Measurements from ENCODE around the gene IVL. TPM values are rescaled to one million over a fixed set of nuclear protein-coding genes. Genes with fewer than 3 reads are reported as not detected.

Gene IVL
- total RNA-seq, 1 donor from 2014 or later: not detected

GRCh38 chr1:152873495-152873894, 34.9 kb upstream of the IVL start:
- no peaks in the 10 kb centered on the region for H3K9me3 ChIP-seq (ENCODE audit: control insufficient read depth in 3 of 3, low read length in 3 of 3)
- H3K4me3 ChIP-seq (ENCODE audit: low read length in 3 of 3): no peak overlapping the region
- H3K36me3 ChIP-seq (ENCODE audit: control insufficient read depth in 3 of 3, insufficient read depth in 3 of 3, low read length in 3 of 3): no peaks in the 10 kb centered on the region
- no peaks in the 10 kb centered on the region for H3K27me3 ChIP-seq (ENCODE audit: control insufficient read depth in 3 of 3, insufficient read depth in 3 of 3, low read length in 3 of 3)
- H3K9ac ChIP-seq (ENCODE audit: low read depth in 1 of 3, low read length in 3 of 3): no peak overlapping the region
- no peak overlapping the region for H3K27ac ChIP-seq (ENCODE audit: low read depth, low read length)
- no peaks in the 10 kb centered on the region for H3K4me1 ChIP-seq (ENCODE audit: control insufficient read depth in 3 of 3, insufficient read depth in 3 of 3, low read length in 3 of 3)

DNA sequence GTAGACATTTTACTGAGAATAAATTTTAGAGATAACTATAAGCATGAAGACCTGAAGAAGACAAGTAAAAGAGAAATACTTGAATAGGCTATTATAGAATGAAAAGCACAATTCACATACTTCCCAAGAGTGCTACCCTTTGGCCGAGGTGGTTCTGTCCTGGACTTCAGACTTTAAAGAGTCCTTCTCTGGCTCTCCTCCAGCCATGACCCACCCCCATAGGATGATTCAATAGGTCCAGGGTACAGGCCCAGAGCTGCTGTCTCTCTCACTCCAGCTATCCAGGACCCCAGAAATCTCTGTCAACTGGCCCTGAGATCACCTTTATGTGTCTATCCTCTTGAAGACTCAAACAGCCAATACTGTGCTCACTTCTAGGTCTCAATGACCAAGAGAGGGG, 31.5 kb upstream of the IVL start:
- Histone ChIP-seq H3K9ac (ENCODE audit: low read depth in 1 of 3, low read length in 3 of 3) (no peak overlapping the region), H3K27me3 (ENCODE audit: control insufficient read depth in 3 of 3, insufficient read depth in 3 of 3, low read length in 3 of 3) (no peaks in the 10 kb centered on the region), H3K36me3 (ENCODE audit: control insufficient read depth in 3 of 3, insufficient read depth in 3 of 3, low read length in 3 of 3) (no peaks in the 10 kb centered on the region), H3K9me3 (ENCODE audit: control insufficient read depth in 3 of 3, low read length in 3 of 3) (no peaks in the 10 kb centered on the region), H3K4me3 (ENCODE audit: low read length in 3 of 3) (no peak overlapping the region), H3K4me1 (ENCODE audit: control insufficient read depth in 3 of 3, insufficient read depth in 3 of 3, low read length in 3 of 3) (no peaks in the 10 kb centered on the region), H3K27ac (ENCODE audit: low read depth, low read length) (no peak overlapping the region)

DNA sequence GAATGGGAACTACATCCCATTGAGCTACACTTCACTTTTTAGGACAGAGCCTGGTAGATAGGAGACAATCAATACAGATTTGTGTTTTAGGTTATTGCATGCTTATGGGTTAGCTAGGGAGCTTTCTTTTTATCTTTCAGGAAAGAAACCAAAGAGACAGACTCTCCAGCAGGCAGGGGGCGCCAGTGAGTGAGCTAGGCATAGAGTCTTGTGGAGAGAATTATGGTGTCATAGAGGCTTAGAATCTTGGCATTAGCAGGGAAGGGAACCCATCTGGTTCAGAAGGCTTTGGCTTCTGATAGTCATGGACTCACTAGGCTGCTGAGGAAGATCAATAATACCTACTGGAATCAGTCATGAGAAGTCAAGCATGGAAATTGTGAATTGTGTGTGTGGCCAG, 30.3 kb upstream of the IVL start, which contains the start of gene SMCP:
TSS of gene SMCP (plus strand) at position 281 of the 400 bp plus-strand sequence. CDS start 6,101 bp downstream, outside the sequence.
- Histone ChIP-seq H3K27ac (ENCODE audit: low read depth, low read length) (no peak within 1 kb of the TSS), H3K36me3 (ENCODE audit: control insufficient read depth in 3 of 3, insufficient read depth in 3 of 3, low read length in 3 of 3) (no peaks in the 10 kb centered on the region), H3K27me3 (ENCODE audit: control insufficient read depth in 3 of 3, insufficient read depth in 3 of 3, low read length in 3 of 3) (no peaks in the 10 kb centered on the region), H3K4me1 (ENCODE audit: control insufficient read depth in 3 of 3, insufficient read depth in 3 of 3, low read length in 3 of 3) (no peaks in the 10 kb centered on the region), H3K9ac (ENCODE audit: low read depth in 1 of 3, low read length in 3 of 3) (no peak within 1 kb of the TSS), H3K9me3 (ENCODE audit: control insufficient read depth in 3 of 3, low read length in 3 of 3) (no peaks in the 10 kb centered on the region), H3K4me3 (ENCODE audit: low read length in 3 of 3) (no peak within 1 kb of the TSS)

DNA sequence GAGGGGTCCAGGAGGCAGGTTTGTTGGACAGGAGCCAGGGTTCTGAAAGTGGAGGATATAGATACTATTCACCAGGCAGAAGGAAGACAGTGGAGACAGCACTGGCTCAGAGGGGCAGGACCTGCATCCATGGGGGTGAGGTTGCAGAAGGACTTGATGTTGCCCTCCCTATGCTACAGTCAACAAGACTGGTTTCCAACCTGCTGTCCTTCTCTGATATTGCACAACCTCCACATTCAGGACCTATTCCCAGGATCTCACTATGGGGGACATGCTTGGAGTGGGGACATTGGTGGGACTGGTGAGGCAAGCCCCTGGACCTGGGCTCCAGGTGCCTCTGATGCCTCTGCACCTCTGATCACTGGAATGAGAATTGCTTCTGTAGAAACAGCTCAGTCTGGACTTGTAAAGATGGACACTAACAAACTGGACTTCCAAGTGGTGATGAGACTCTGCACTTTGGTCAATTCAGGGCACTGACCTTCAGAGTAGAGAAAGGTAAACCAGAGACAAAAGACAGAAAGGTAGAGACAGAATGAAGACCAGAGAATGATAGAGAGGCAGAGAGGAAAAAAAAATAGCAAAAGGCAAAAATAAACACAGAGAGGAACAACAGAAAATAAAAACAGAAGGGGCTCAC, 28.7 kb upstream of the IVL start:
- Histone ChIP-seq H3K27me3 (ENCODE audit: control insufficient read depth in 3 of 3, insufficient read depth in 3 of 3, low read length in 3 of 3) (peaks cover 0 to 4% (median 0%) of the 10 kb centered on the region in 3 donors), H3K27ac (ENCODE audit: low read depth, low read length) (no peak overlapping the region), H3K9me3 (ENCODE audit: control insufficient read depth in 3 of 3, low read length in 3 of 3) (no peaks in the 10 kb centered on the region), H3K36me3 (ENCODE audit: control insufficient read depth in 3 of 3, insufficient read depth in 3 of 3, low read length in 3 of 3) (no peaks in the 10 kb centered on the region), H3K9ac (ENCODE audit: low read depth in 1 of 3, low read length in 3 of 3) (no peak overlapping the region), H3K4me1 (ENCODE audit: control insufficient read depth in 3 of 3, insufficient read depth in 3 of 3, low read length in 3 of 3) (no peaks in the 10 kb centered on the region), H3K4me3 (ENCODE audit: low read length in 3 of 3) (no peak overlapping the region)

- Histone ChIP-seq H3K27ac (ENCODE audit: low read depth, low read length) (no peak overlapping the region), H3K4me1 (ENCODE audit: control insufficient read depth in 3 of 3, insufficient read depth in 3 of 3, low read length in 3 of 3) (no peaks in the 10 kb centered on the region), H3K4me3 (ENCODE audit: low read length in 3 of 3) (no peak overlapping the region)
These were observed 28.0 kb upstream of the IVL start for GRCh38 chr1:152880316-152880715.

GRCh38 chr1:152880907-152881306, 27.4 kb upstream of the IVL start:
- H3K4me1 ChIP-seq (ENCODE audit: control insufficient read depth in 3 of 3, insufficient read depth in 3 of 3, low read length in 3 of 3): no peaks in the 10 kb centered on the region
- no peak overlapping the region for H3K4me3 ChIP-seq (ENCODE audit: low read length in 3 of 3)
- H3K27me3 ChIP-seq (ENCODE audit: control insufficient read depth in 3 of 3, insufficient read depth in 3 of 3, low read length in 3 of 3): peaks cover 0 to 4% (median 0%) of the 10 kb centered on the region in 3 donors
- no peak overlapping the region for H3K27ac ChIP-seq (ENCODE audit: low read depth, low read length)
- no peak overlapping the region for H3K9ac ChIP-seq (ENCODE audit: low read depth in 1 of 3, low read length in 3 of 3)
- no peaks in the 10 kb centered on the region for H3K9me3 ChIP-seq (ENCODE audit: control insufficient read depth in 3 of 3, low read length in 3 of 3)
- H3K36me3 ChIP-seq (ENCODE audit: control insufficient read depth in 3 of 3, insufficient read depth in 3 of 3, low read length in 3 of 3): no peaks in the 10 kb centered on the region

More at GRCh38 chr1:152880316-152880715, 28.0 kb upstream of the IVL start:
- H3K27me3 ChIP-seq (ENCODE audit: control insufficient read depth in 3 of 3, insufficient read depth in 3 of 3, low read length in 3 of 3): peaks cover 0 to 4% (median 0%) of the 10 kb centered on the region in 3 donors
- no peaks in the 10 kb centered on the region for H3K36me3 ChIP-seq (ENCODE audit: control insufficient read depth in 3 of 3, insufficient read depth in 3 of 3, low read length in 3 of 3)
- no peaks in the 10 kb centered on the region for H3K9me3 ChIP-seq (ENCODE audit: control insufficient read depth in 3 of 3, low read length in 3 of 3)
- H3K9ac ChIP-seq (ENCODE audit: low read depth in 1 of 3, low read length in 3 of 3): no peak overlapping the region

GRCh38 chr1:152884085-152884484, 24.3 kb upstream of the IVL start:
- no peak overlapping the region for H3K4me3 ChIP-seq (ENCODE audit: low read length in 3 of 3)

DNA sequence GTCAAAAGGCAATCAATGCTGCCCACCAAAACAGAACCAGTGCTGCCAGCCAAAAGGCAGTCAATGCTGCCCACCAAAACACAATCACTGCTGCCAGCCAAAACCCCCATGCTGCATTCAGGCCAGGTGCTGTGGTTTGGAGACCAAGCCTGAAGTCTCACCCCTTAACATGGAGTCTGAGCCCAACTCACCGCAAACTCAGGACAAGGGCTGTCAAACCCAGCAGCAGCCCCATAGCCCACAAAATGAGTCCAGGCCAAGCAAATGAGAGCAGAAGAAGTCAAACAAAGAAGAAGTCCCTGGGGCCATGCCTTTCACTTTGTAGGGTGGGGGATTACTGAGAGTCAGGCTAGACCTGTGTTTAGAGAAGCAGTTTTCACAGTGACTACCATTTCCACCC, 23.8 kb upstream of the IVL start:
- no peak overlapping the region for H3K27ac ChIP-seq (ENCODE audit: low read depth, low read length)
- H3K9me3 ChIP-seq (ENCODE audit: control insufficient read depth in 3 of 3, low read length in 3 of 3): no peaks in the 10 kb centered on the region
- H3K36me3 ChIP-seq (ENCODE audit: control insufficient read depth in 3 of 3, insufficient read depth in 3 of 3, low read length in 3 of 3): no peaks in the 10 kb centered on the region
- peaks cover 0 to 4% (median 0%) of the 10 kb centered on the region in 3 donors for H3K27me3 ChIP-seq (ENCODE audit: control insufficient read depth in 3 of 3, insufficient read depth in 3 of 3, low read length in 3 of 3)
- H3K4me3 ChIP-seq (ENCODE audit: low read length in 3 of 3): no peak overlapping the region
- H3K4me1 ChIP-seq (ENCODE audit: control insufficient read depth in 3 of 3, insufficient read depth in 3 of 3, low read length in 3 of 3): no peaks in the 10 kb centered on the region
- no peak overlapping the region for H3K9ac ChIP-seq (ENCODE audit: low read depth in 1 of 3, low read length in 3 of 3)

More at GRCh38 chr1:152884085-152884484, 24.3 kb upstream of the IVL start:
- Histone ChIP-seq H3K9ac (ENCODE audit: low read depth in 1 of 3, low read length in 3 of 3) (no peak overlapping the region), H3K36me3 (ENCODE audit: control insufficient read depth in 3 of 3, insufficient read depth in 3 of 3, low read length in 3 of 3) (no peaks in the 10 kb centered on the region), H3K4me1 (ENCODE audit: control insufficient read depth in 3 of 3, insufficient read depth in 3 of 3, low read length in 3 of 3) (no peaks in the 10 kb centered on the region), H3K27me3 (ENCODE audit: control insufficient read depth in 3 of 3, insufficient read depth in 3 of 3, low read length in 3 of 3) (peaks cover 0 to 4% (median 0%) of the 10 kb centered on the region in 3 donors), H3K27ac (ENCODE audit: low read depth, low read length) (no peak overlapping the region), H3K9me3 (ENCODE audit: control insufficient read depth in 3 of 3, low read length in 3 of 3) (no peaks in the 10 kb centered on the region)

DNA sequence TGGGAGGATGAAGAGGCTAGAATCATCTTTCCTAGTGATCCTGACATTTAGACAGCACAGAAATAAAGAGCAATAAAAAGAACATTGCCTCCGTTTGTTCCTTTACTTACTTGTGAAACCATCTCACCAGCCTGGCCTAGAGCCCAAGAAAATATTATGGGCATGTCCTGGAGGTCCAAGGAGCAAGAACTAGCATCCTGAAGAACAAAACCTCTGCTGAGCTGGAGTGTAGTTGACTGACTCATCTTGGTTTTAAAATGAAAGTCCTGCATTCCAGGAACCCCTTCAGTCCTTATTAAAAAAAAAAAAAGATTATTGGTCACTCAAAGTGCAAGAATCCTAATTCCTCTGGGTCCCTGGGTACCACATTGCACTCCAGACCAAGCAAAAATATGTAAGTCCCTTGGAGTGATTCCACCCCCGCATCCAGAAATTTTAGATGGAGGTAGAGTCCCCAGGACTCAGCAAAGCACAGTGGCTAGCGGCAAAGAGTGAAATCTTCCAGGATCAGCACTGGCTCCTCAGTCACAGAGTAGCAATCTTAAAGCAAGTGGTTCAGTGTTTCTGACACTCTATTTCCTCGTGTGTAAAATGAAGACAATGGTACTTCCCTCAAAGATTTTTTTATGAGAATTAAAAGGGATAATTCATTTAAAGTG, 23.3 kb upstream of the IVL start:
- no peaks in the 10 kb centered on the region for H3K9me3 ChIP-seq (ENCODE audit: control insufficient read depth in 3 of 3, low read length in 3 of 3)
- no peaks in the 10 kb centered on the region for H3K4me1 ChIP-seq (ENCODE audit: control insufficient read depth in 3 of 3, insufficient read depth in 3 of 3, low read length in 3 of 3)
- H3K27ac ChIP-seq (ENCODE audit: low read depth, low read length): no peak overlapping the region

DNA sequence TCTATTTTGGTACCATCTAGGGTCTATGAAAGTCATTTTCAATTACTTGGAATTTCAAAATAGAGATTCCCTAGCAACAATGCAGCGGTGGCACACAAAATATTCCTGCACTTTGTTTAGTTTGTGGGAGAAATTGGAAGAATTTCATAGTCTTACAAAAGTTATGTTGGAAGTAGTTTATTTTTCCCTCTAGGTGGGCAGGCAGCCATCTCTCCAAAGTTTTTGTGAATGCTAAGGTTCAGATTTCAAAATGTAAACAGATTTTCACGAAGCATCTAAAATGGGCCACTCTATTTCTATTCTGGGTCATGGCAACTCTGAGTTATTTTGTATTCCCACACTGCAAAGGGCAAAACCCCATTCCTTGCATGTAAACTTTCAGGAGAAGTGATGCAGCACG, 22.3 kb upstream of the IVL start:
- Histone ChIP-seq H3K9me3 (ENCODE audit: control insufficient read depth in 3 of 3, low read length in 3 of 3) (no peaks in the 10 kb centered on the region), H3K4me1 (ENCODE audit: control insufficient read depth in 3 of 3, insufficient read depth in 3 of 3, low read length in 3 of 3) (no peaks in the 10 kb centered on the region), H3K27me3 (ENCODE audit: control insufficient read depth in 3 of 3, insufficient read depth in 3 of 3, low read length in 3 of 3) (peaks cover 0 to 4% (median 0%) of the 10 kb centered on the region in 3 donors), H3K36me3 (ENCODE audit: control insufficient read depth in 3 of 3, insufficient read depth in 3 of 3, low read length in 3 of 3) (no peaks in the 10 kb centered on the region), H3K27ac (ENCODE audit: low read depth, low read length) (no peak overlapping the region), H3K9ac (ENCODE audit: low read depth in 1 of 3, low read length in 3 of 3) (no peak overlapping the region), H3K4me3 (ENCODE audit: low read length in 3 of 3) (no peak overlapping the region)

More for the DNA sequence above, 23.3 kb upstream of the IVL start:
- Histone ChIP-seq H3K27me3 (ENCODE audit: control insufficient read depth in 3 of 3, insufficient read depth in 3 of 3, low read length in 3 of 3) (peaks cover 0 to 4% (median 0%) of the 10 kb centered on the region in 3 donors), H3K4me3 (ENCODE audit: low read length in 3 of 3) (no peak overlapping the region), H3K9ac (ENCODE audit: low read depth in 1 of 3, low read length in 3 of 3) (no peak overlapping the region), H3K36me3 (ENCODE audit: control insufficient read depth in 3 of 3, insufficient read depth in 3 of 3, low read length in 3 of 3) (no peaks in the 10 kb centered on the region)
